Stromal cell of bone marrow (primary cell): ENCODE data around the gene MTIF2.
"Not testable (repeated sequence)": the region's sequence is repeated elsewhere in the genome, so short reads cannot be mapped to it uniquely, and the experiment has no call there.

Experiments
- DNase-seq: peaks from one replicate; pipeline ENCODE4 v3.0.0-alpha.2; 2012; ENCODE audit warnings: low read depth

Gene MTIF2

GRCh38 chr2:55200416-55200815, 68.6 kb downstream of the MTIF2 start:
- DNase-seq: no peak

- no peak for DNase-seq
Observed at GRCh38 chr2:55196526-55196925, 72.5 kb downstream of the MTIF2 start.

GRCh38 chr2:55191888-55192287, 77.1 kb downstream of the MTIF2 start:
- not testable (repeated sequence) for DNase-seq

GRCh38 chr2:55186837-55187236, 82.2 kb downstream of the MTIF2 start:
- DNase-seq: not testable (repeated sequence)
